Neural cell (in vitro differentiated cells): Measurements from ENCODE around the gene LMO1.

ENCODE experiments used
- EP300 ChIP-seq: fragments of 450-650 bp; conservative IDR thresholded peaks from 2 replicates; pipeline ENCODE4 v1.6.1; 2014; ENCODE audit warnings: antibody characterized with exemption, mild to moderate bottlenecking, moderate library complexity; ENCODE audit not compliant: poor library complexity, severe bottlenecking
- EZH2 ChIP-seq: fragments of 200-600, 300-800 bp; shearing (Covaris generic), sonication (generic); IDR thresholded peaks from 2 replicates; pipeline ENCODE4 v1.6.1; 2014; ENCODE audit warnings: antibody characterized with exemption, low read length, borderline replicate concordance, mild to moderate bottlenecking; ENCODE audit not compliant: insufficient read depth, poor library complexity, severe bottlenecking
- RAD21 ChIP-seq: fragments of 450-650 bp; conservative IDR thresholded peaks from 2 replicates; pipeline ENCODE4 v1.6.1; 2014; ENCODE audit warnings: antibody characterized with exemption, mild to moderate bottlenecking, moderate library complexity
- SMC3 ChIP-seq: fragments of 450-650 bp; conservative IDR thresholded peaks from 2 replicates; pipeline ENCODE4 v1.6.1; 2014; ENCODE audit warnings: antibody characterized with exemption, mild to moderate bottlenecking, moderate library complexity; ENCODE audit not compliant: poor library complexity
- TAF1 ChIP-seq: IDR thresholded peaks from 2 replicates; pipeline ENCODE4 v1.6.1; 2012; ENCODE audit warnings: low read depth
- TF ChIP-seq, protein P1 (sequence below): fragments of 450-650 bp; IDR thresholded peaks from 2 replicates; pipeline ENCODE4 v1.5.1; 2014; ENCODE audit warnings: antibody characterized with exemption, mild to moderate bottlenecking, moderate library complexity; ENCODE audit not compliant: poor library complexity, severe bottlenecking
- TF ChIP-seq, protein P2 (sequence below): IDR thresholded peaks from 2 replicates; pipeline ENCODE4 v1.6.1; 2012; ENCODE audit warnings: borderline replicate concordance

- TF ChIP-seq, protein P1, sequence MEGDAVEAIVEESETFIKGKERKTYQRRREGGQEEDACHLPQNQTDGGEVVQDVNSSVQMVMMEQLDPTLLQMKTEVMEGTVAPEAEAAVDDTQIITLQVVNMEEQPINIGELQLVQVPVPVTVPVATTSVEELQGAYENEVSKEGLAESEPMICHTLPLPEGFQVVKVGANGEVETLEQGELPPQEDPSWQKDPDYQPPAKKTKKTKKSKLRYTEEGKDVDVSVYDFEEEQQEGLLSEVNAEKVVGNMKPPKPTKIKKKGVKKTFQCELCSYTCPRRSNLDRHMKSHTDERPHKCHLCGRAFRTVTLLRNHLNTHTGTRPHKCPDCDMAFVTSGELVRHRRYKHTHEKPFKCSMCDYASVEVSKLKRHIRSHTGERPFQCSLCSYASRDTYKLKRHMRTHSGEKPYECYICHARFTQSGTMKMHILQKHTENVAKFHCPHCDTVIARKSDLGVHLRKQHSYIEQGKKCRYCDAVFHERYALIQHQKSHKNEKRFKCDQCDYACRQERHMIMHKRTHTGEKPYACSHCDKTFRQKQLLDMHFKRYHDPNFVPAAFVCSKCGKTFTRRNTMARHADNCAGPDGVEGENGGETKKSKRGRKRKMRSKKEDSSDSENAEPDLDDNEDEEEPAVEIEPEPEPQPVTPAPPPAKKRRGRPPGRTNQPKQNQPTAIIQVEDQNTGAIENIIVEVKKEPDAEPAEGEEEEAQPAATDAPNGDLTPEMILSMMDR: no peak
- TF ChIP-seq EZH2 (no peak), EP300 (no peak), SMC3 (no peak), TAF1 (no peak), RAD21 (no peak)
- TF ChIP-seq, protein P2, sequence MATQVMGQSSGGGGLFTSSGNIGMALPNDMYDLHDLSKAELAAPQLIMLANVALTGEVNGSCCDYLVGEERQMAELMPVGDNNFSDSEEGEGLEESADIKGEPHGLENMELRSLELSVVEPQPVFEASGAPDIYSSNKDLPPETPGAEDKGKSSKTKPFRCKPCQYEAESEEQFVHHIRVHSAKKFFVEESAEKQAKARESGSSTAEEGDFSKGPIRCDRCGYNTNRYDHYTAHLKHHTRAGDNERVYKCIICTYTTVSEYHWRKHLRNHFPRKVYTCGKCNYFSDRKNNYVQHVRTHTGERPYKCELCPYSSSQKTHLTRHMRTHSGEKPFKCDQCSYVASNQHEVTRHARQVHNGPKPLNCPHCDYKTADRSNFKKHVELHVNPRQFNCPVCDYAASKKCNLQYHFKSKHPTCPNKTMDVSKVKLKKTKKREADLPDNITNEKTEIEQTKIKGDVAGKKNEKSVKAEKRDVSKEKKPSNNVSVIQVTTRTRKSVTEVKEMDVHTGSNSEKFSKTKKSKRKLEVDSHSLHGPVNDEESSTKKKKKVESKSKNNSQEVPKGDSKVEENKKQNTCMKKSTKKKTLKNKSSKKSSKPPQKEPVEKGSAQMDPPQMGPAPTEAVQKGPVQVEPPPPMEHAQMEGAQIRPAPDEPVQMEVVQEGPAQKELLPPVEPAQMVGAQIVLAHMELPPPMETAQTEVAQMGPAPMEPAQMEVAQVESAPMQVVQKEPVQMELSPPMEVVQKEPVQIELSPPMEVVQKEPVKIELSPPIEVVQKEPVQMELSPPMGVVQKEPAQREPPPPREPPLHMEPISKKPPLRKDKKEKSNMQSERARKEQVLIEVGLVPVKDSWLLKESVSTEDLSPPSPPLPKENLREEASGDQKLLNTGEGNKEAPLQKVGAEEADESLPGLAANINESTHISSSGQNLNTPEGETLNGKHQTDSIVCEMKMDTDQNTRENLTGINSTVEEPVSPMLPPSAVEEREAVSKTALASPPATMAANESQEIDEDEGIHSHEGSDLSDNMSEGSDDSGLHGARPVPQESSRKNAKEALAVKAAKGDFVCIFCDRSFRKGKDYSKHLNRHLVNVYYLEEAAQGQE: no peak
These were observed 39.5 kb downstream of the LMO1 start for GRCh38 chr11:8224161-8224591.
